GM10248 (cell line): ENCODE results near the gene LSAMP.

Source experiments
- CTCF ChIA-PET: fragments of 300-600 bp; sonication (Branson Sonifier 250); formaldehyde crosslinking; extraction: SDS; loops from one replicate; lab custom pipeline; 2021; ENCODE audit warnings: antibody characterized with exemption; lab: Yijun Ruan, JAX
- POLR2A ChIA-PET: fragments of 350-650 bp; sonication (Branson Sonifier 250); formaldehyde crosslinking; extraction: SDS; loops from one replicate; lab custom pipeline; 2020; ENCODE audit warnings: antibody characterized with exemption; lab: Yijun Ruan, JAX
- DNase-seq: peaks from one replicate; pipeline ENCODE4 v3.0.0; 2012; ENCODE audit errors: extremely low spot score
- TF ChIP-seq, protein P1 (sequence below): IDR thresholded peaks from 2 replicates; pipeline ENCODE4 v1.5.1; 2012; ENCODE audit warnings: mild to moderate bottlenecking, low read depth; ENCODE audit errors: extremely low read depth, missing control alignments, control extremely low read depth

The LSAMP gene

DNA sequence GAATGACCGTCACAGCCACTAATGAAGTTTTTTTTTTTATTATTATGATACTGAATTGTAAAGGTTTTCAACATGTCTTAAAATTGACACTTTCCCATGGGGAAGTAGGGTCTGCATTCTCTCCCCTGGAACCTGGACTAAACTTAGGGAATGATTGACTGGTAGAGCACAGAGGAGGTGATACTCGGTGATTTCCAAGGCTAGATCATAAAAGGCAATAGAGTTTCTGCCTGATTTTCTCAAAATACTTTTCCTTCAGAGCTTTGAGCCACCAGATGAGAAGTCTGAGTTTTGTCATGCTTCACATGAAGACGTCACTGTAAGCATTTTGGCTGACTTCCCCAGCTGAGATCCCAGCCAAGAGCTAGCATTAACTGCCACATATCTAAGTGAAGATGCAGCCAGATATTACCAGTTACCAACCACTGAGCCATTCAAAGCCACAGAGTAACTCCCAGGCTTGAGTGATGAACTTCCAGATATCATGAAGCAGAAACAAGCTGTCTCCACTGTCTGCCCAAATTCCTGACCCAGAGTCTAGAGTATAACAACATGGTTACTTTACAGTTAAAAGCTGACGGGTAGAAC is 105.8 kb downstream of the LSAMP start:
- DNase-seq, result no peak
- ChIA-PET CTCF (interaction anchor here (2.1 kb wide), 2 partner anchors 10 to 13 kb away, joined by 5 to 6 read pairs; no protein-coding TSS in a partner anchor), POLR2A (no interaction called here)
- TF ChIP-seq, protein P1, sequence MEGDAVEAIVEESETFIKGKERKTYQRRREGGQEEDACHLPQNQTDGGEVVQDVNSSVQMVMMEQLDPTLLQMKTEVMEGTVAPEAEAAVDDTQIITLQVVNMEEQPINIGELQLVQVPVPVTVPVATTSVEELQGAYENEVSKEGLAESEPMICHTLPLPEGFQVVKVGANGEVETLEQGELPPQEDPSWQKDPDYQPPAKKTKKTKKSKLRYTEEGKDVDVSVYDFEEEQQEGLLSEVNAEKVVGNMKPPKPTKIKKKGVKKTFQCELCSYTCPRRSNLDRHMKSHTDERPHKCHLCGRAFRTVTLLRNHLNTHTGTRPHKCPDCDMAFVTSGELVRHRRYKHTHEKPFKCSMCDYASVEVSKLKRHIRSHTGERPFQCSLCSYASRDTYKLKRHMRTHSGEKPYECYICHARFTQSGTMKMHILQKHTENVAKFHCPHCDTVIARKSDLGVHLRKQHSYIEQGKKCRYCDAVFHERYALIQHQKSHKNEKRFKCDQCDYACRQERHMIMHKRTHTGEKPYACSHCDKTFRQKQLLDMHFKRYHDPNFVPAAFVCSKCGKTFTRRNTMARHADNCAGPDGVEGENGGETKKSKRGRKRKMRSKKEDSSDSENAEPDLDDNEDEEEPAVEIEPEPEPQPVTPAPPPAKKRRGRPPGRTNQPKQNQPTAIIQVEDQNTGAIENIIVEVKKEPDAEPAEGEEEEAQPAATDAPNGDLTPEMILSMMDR, result no peak

DNA sequence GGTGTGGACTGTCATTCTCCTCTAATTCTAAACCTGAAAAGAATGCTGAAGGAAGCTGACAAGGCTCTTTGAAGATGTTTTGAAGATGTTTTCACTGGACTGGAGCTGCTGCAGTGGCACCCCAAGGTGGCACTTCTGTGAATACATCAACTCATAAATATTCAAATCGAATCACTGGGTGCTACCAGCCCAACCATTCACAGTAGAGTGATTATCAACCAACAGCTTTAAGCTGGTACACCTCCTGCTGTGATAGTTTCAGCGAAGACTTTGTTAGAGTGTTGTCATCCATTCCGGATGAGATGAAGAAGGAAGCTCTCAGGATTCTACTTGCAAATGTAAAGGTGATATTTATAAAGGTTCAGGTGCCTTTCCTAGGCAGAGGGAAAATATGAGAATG is 106.6 kb downstream of the LSAMP start:
- ChIA-PET CTCF (interaction anchor here (2.1 kb wide), 2 partner anchors 10 to 13 kb away, joined by 5 to 6 read pairs; no protein-coding TSS in a partner anchor), POLR2A (no interaction called here)
- TF ChIP-seq, protein P1, result no peak
- no peak for DNase-seq

DNA sequence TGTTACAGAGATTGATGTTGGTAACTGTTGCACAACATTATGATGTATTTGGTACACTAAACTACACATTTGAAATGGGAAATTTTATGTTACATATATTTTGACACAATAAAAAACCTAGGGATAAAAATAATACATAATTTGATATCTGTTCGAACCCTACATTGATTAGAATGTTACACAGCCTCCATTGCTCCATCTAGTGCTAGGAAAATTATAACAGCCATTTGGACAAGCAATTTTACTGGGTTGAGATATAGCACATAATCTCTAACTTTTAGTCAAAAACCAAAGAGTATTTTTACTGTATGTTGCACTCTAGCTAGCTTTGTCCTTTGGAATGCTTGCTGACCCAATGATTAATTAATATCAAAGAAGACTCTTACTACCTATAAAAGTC is 108.1 kb downstream of the LSAMP start:
- ChIA-PET CTCF (interaction anchor here (2.1 kb wide), 1 partner anchor 15 kb away, joined by 6 read pairs; no protein-coding TSS in a partner anchor), POLR2A (no interaction called here)
- TF ChIP-seq, protein P1, result peak; percentile 3
- DNase-seq, result no peak

DNA sequence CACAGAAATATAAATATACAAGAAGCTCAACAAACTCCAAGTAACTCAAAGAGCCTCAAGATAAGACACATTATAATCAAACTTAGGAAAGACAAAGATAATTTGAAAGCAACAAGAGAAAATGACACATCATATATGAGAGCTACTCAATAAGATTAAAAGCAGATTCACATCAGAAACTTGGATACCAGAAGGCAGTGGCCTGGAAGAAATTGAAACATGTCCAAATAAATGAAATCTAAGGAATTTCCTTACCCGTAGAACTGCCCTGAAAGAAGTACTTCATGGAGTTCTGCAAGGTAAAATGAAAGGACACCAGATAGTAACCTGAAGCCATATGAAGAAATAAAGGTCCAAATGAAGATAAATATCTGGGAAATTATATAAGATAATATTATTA is 113.9 kb downstream of the LSAMP start:
- DNase-seq, result no peak
- ChIA-PET POLR2A (no interaction called here), CTCF (no interaction called here)
- TF ChIP-seq, protein P1, result no peak

DNA sequence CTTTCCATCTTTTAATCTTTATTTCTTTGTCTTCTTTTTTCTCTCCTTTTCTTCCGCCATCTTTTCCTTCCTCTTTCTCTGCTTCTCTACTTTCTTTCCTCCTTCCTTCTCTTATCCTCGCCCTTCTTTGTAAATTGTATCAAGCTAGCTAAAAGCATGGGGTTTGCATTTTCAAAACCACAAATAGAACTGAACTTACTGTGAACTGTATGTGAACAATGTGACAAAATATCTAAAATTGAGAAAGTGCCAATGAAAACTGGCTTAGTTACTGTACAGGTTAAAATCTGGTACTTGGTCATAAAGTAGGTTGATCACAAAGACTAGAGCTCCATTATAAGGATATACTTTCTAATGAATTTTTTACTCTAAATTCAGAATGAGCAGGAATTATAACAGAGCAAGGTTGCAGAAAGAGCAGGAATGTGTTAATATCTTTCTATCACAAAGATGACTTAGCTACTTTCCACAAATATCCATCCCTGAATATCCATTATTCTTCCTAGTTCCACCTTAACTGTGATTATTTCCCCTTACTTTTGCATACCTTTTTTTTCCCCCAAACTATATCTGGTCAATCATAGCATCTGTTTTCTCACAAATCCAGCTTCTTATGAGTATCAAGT is 122.4 kb downstream of the LSAMP start:
- CTCF ChIA-PET, result interaction anchor here (1.0 to 1.5 kb wide), 2 partner anchors 9 to 11 kb away, joined by 3 to 5 read pairs; no protein-coding TSS in a partner anchor
- no peak for DNase-seq
- POLR2A ChIA-PET, result no interaction called here
- TF ChIP-seq, protein P1, result no peak

DNA sequence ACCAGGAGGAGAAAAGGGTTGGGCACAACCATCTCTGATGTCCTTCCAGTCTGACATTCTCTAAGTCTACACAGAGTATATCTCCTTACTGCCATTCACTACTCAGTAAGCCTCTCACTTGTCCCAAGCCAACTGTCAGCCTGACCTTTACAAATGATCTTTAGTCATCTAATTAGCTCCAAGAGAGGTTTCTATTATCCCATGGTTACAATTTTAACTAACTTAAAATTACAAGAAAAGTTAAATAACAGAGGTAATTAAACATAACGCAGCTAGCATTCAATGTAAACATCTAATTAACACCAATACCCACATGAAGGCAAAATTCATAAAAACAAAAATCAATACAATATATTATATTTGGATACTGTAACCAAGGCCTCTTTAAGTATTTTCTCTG is 126.9 kb downstream of the LSAMP start:
- DNase-seq, result no peak
- TF ChIP-seq, protein P1, result no peak
- ChIA-PET POLR2A (no interaction called here), CTCF (interaction anchor here (1.2 kb wide), 1 partner anchor 33 kb away, joined by 3 read pairs; no protein-coding TSS in a partner anchor)
